GM18873 (cell line): ENCODE results near the gene MSH2.

Experiments used
- ATAC-seq: cut with Tn5 transposase; IDR thresholded peaks from one replicate; pipeline ENCODE4 v1.9.1; 2021; ENCODE audit warnings: mild to moderate bottlenecking, moderate library complexity, moderate number of reproducible peaks; ENCODE audit not compliant: unreplicated experiment, low FRiP score

MSH2 gene

GRCh38 chr2:47528874-47529273 lies 125.9 kb downstream of the MSH2 start:
- no peak for ATAC-seq

GRCh38 chr2:47530105-47530760 lies 127.3 kb downstream of the MSH2 start:
- ATAC-seq = no peak

GRCh38 chr2:47531378-47532042 lies 128.6 kb downstream of the MSH2 start:
- ATAC-seq = no peak
